GM13977 (cell line): ENCODE results near the gene APOC4.

Experiments used
- DNase-seq: peaks from one replicate; pipeline ENCODE4 v3.0.0; 2012; ENCODE audit warnings: low spot score
- in situ Hi-C: fragments of 300-500 bp; cut with MboI; formaldehyde crosslinking; loops from one replicate; pipeline ENCODE4 v1.12.0; 2022; ENCODE audit warnings: low sequenced_read_pairs, low pct_unique_long_range_greater_than_20kb, mixed read lengths, inconsistent platforms; ENCODE audit not compliant: unreplicated experiment
- TF ChIP-seq, protein P1 (sequence below): IDR thresholded peaks from 2 replicates; pipeline ENCODE4 v1.5.1; 2012; ENCODE audit warnings: mild to moderate bottlenecking, control low read depth; ENCODE audit not compliant: insufficient read depth; ENCODE audit errors: extremely low read depth, missing control alignments

APOC4 gene

DNA sequence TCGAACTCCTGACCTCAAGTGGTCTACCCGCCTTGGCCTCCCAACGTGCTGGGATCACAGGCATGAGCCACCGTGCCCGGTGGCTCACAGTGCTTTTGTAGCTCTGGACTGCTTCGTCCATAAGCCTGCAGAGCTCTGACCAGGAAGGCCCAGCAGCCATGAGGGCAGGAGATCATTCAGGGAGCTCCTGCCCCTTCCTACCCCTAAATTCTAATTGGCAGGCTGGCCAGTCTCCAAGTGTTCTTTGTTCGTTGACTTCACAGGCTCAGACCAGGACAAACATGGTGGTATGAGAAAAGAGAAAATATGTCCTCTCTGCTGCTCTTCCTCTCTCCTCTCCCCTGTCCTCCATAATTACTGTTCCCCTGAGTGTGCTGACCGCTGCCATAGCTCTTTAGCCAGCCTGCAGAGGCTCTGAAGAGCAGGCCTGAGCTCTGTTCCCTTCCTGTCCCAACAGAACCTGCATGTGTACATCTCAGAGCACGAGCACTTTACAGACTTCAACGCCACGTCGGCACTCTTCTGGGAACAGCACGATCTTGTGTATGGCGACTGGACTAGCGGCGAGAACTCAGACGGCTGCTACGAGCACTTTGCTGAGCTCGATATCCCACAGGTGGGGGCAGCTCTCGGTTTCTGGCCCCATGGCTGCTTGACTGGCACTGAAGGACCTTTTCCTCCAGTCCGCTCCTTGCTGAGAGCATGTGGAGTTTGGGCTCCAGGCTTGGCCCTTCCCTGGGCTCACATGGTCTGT, 32.1 kb downstream of the APOC4 start:
- DNase-seq, result no peak
- in situ Hi-C loops, result no loop called here
- TF ChIP-seq, protein P1, sequence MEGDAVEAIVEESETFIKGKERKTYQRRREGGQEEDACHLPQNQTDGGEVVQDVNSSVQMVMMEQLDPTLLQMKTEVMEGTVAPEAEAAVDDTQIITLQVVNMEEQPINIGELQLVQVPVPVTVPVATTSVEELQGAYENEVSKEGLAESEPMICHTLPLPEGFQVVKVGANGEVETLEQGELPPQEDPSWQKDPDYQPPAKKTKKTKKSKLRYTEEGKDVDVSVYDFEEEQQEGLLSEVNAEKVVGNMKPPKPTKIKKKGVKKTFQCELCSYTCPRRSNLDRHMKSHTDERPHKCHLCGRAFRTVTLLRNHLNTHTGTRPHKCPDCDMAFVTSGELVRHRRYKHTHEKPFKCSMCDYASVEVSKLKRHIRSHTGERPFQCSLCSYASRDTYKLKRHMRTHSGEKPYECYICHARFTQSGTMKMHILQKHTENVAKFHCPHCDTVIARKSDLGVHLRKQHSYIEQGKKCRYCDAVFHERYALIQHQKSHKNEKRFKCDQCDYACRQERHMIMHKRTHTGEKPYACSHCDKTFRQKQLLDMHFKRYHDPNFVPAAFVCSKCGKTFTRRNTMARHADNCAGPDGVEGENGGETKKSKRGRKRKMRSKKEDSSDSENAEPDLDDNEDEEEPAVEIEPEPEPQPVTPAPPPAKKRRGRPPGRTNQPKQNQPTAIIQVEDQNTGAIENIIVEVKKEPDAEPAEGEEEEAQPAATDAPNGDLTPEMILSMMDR, result no peak

DNA sequence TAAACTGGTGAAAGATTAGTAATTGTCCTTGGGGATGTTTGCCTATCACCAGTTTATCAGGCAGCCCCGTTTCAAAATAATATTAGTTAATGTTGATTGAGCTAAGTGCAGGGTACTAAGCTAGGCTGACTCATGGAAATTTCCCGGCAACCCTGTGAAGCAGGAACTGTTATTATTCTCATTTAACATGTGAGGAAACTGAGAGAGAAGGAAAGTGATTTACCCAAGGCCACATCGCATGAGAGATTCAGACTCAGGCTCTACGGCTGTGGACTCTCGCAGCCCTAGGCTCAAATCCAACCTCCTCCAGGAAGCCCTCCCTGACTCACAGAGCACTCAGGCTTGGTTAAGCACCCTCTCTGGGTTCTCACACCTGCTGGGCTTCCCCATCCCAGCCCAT, 32.8 kb downstream of the APOC4 start:
- TF ChIP-seq, protein P1, result no peak
- DNase-seq, result no peak
- in situ Hi-C loops, result no loop called here

DNA sequence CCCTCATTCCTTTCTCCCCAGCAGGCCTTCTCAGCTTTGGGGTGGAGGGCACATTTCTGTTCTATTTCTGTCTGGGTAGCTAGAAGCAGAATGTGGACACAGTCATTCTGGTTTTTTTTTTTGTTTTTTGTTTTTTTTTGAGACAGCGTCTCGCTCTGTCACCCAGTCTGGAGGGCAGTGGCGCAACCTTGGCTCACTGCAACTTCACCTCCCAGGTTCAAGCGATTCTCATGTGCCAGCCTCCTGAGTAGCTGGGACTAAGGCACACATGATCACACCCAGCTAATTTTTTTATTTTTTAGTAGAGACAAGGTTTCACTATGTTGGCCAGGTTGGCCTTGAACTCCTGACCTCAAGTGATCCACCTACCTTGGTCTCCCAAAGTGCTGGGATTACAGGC, 33.4 kb downstream of the APOC4 start:
- no peak for DNase-seq
- TF ChIP-seq, protein P1, result no peak
- in situ Hi-C loops, result no loop called here

DNA sequence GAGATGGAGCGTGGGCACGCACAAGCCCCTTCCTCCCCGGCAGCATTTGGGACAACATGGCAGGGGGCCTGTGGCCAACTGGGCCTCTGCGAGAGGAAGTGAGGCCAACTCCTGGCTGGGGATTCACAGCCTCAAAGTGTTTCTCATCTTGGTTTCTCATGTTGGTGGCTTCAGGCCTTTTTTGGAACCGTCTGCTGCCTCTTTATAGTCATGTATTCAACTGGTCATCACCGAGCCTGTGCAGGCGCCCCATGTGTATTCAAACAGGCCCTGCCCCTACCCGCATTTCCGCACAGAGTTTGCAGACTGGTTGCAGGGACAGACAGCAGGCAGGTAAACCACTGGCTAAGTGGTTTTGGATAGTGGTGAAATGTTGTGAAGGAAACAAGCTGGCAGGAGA, 42.0 kb downstream of the APOC4 start:
- in situ Hi-C loops, result no loop called here
- TF ChIP-seq, protein P1, result no peak
- peak; percentile 47 for DNase-seq

DNA sequence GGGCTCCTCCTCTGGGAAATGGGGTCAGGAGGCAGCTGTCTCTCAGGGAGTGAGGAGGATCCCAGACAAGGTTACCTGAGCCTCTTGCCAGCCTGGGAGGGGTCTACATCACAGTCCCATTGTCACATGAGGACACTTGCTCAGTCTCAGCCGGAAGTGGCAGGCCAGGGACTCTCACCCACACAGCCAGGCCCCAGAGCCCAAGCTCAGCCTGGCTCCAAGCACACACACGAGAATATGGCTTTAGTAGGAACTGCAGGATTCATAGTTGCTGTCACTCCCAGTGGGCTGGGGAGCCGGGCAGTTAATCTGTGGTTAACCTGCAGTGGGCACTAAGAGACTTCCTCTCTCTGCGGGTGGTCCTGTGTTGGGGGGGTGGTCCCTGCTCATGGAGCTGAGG, 43.4 kb downstream of the APOC4 start:
- DNase-seq, result no peak
- in situ Hi-C loops, result no loop called here
- TF ChIP-seq, protein P1, result no peak

DNA sequence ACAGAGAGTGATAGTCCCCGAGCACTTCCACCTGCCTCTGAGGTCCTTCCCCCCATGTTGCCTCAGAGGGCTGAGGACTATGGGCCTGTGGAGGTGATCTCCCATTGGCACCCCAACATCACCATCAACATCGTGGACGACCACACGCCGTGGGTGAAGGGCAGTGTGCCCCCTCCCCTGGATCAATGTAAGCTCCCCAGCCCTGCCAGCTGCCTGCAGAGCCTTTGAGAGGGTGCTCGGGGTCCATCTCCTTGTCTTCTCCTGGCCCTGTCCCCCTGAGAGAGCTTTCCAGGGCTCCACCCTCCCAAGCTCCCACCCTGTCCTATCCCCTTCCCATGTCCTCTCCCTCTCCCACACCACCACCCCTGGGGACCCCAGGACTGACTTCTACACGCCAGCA, 44.4 kb downstream of the APOC4 start:
- TF ChIP-seq, protein P1, result no peak

More for the DNA sequence above, 44.4 kb downstream of the APOC4 start:
- in situ Hi-C loops, result no loop called here
- DNase-seq, result no peak
